IMR-90 (cell line): ENCODE measurements around the gene YRDC. TPM values are rescaled to one million over a fixed set of nuclear protein-coding genes. Genes with fewer than 3 reads are reported as not detected.

ENCODE experiments used
- ATAC-seq: fragments of 200-7000 bp; cut with Tn5 transposase; 2 replicates; pipeline ENCODE4 v1.9.1; 2020; ENCODE audit warnings: low read depth, mild to moderate bottlenecking, moderate library complexity
- BruUV-seq: library from RNA; stranded (reverse); fragments of 400-500 nt; replicated peaks from 2 replicates; lab custom pipeline; 2021; lab: Mats Ljungman, UMichigan
- CTCF ChIA-PET: fragments of 300-600 bp; formaldehyde crosslinking; extraction: SDS; loops from one replicate; lab custom pipeline; 2021; ENCODE audit warnings: antibody characterized with exemption; lab: Yijun Ruan, JAX
- POLR2A ChIA-PET: fragments of 300-600 bp; sonication (Branson Sonifier 250); formaldehyde crosslinking; loops from one replicate; lab custom pipeline; 2022; ENCODE audit warnings: antibody characterized with exemption; ENCODE audit not compliant: unreplicated experiment; lab: Charles Lee
- DNase-seq: peaks from one replicate; pipeline ENCODE4 v3.0.0; 2013
- H2AFZ ChIP-seq: replicated peaks from 2 replicates; pipeline ENCODE3; 2013; ENCODE audit warnings: low read length, mild to moderate bottlenecking; ENCODE audit not compliant: poor library complexity
- H2AK5ac ChIP-seq: 2 replicates; pipeline ENCODE4 v1.6.1; 2013; ENCODE audit warnings: low read depth, low read length, inconsistent platforms
- H2AK9ac ChIP-seq: replicated peaks from 2 replicates; pipeline ENCODE3; 2013; ENCODE audit warnings: mild to moderate bottlenecking, low read depth, low read length, moderate library complexity; ENCODE audit not compliant: poor library complexity
- H2BK120ac ChIP-seq: 2 replicates; pipeline ENCODE4 v1.6.1; 2013; ENCODE audit warnings: low read depth, low read length, inconsistent platforms
- H2BK15ac ChIP-seq: 3 replicates; pipeline ENCODE4 v1.6.1; 2013; ENCODE audit warnings: low read depth, low read length, inconsistent platforms
- H2BK20ac ChIP-seq: 2 replicates; pipeline ENCODE4 v1.6.1; 2013; ENCODE audit warnings: low read depth, mild to moderate bottlenecking, inconsistent platforms, low read length, moderate library complexity
- H2BK5ac ChIP-seq: 2 replicates; pipeline ENCODE4 v1.6.1; 2013; ENCODE audit warnings: mild to moderate bottlenecking, low read depth, low read length, inconsistent platforms; ENCODE audit not compliant: poor library complexity, severe bottlenecking
- H3K14ac ChIP-seq: replicated peaks from 2 replicates; pipeline ENCODE4 v1.6.1; 2013; ENCODE audit warnings: low read depth, low read length, inconsistent platforms
- H3K18ac ChIP-seq: 2 replicates; pipeline ENCODE4 v1.6.1; 2013; ENCODE audit warnings: low read depth, low read length, control low read depth
- H3K23ac ChIP-seq: 2 replicates; pipeline ENCODE4 v1.6.1; 2013; ENCODE audit warnings: low read depth, low read length, inconsistent platforms
- H3K27ac ChIP-seq: 2 replicates; pipeline ENCODE4 v1.5.1; 2013; ENCODE audit warnings: mild to moderate bottlenecking, control low read depth, low read length; ENCODE audit not compliant: insufficient read depth
- H3K27me3 ChIP-seq: 2 replicates; pipeline ENCODE4 v1.6.1; 2013; ENCODE audit warnings: low read length; ENCODE audit not compliant: control insufficient read depth, insufficient read depth
- H3K36me3 ChIP-seq: 2 replicates; pipeline ENCODE4 v1.6.1; 2013; ENCODE audit warnings: low read length, mixed read lengths; ENCODE audit not compliant: control insufficient read depth, insufficient read depth
- H3K4ac ChIP-seq: 2 replicates; pipeline ENCODE4 v1.6.1; 2013; ENCODE audit warnings: low read depth, low read length, inconsistent platforms
- H3K4me1 ChIP-seq: 2 replicates; pipeline ENCODE4 v1.6.1; 2013; ENCODE audit warnings: low read length, mixed read lengths; ENCODE audit not compliant: control insufficient read depth, insufficient read depth
- H3K4me2 ChIP-seq: 2 replicates; pipeline ENCODE4 v1.6.1; 2013; ENCODE audit warnings: low read depth, mild to moderate bottlenecking, control low read depth, low read length, moderate library complexity
- H3K4me3 ChIP-seq: 2 replicates; pipeline ENCODE4 v1.5.1; 2013; ENCODE audit warnings: low read depth, mild to moderate bottlenecking, control low read depth, low read length, moderate library complexity; ENCODE audit not compliant: insufficient read depth
- H3K56ac ChIP-seq: 2 replicates; pipeline ENCODE4 v1.6.1; 2013; ENCODE audit warnings: low read length, inconsistent platforms; ENCODE audit not compliant: insufficient read depth; ENCODE audit errors: extremely low read depth
- H3K79me1 ChIP-seq, 2 experiments: 2 replicates each; pipeline ENCODE4 v1.6.1; 2013; ENCODE audit warnings: low read length in 2 of 2, inconsistent platforms in 1 of 2, low read depth in 1 of 2
- H3K9ac ChIP-seq: 2 replicates; pipeline ENCODE4 v1.6.1; 2013; ENCODE audit warnings: low read depth, low read length, control low read depth
- H3K9me1 ChIP-seq: 2 replicates; pipeline ENCODE4 v1.6.1; 2013; ENCODE audit warnings: low read length, inconsistent platforms; ENCODE audit not compliant: insufficient read depth
- H3K9me3 ChIP-seq: 2 replicates; pipeline ENCODE4 v1.6.1; 2013; ENCODE audit warnings: low read length; ENCODE audit not compliant: control insufficient read depth, insufficient read depth
- H4K20me1 ChIP-seq: 2 replicates; pipeline ENCODE4 v1.6.1; 2013; ENCODE audit warnings: low read length, inconsistent platforms; ENCODE audit not compliant: insufficient read depth
- H4K5ac ChIP-seq: 2 replicates; pipeline ENCODE4 v1.6.1; 2013; ENCODE audit warnings: mild to moderate bottlenecking, low read depth, low read length, control low read depth
- H4K8ac ChIP-seq, 2 experiments: 2 replicates each; pipeline ENCODE4 v1.6.1; 2013; ENCODE audit warnings: low read depth in 2 of 2, low read length in 2 of 2, control low read depth in 1 of 2, inconsistent platforms in 1 of 2
- H4K91ac ChIP-seq: 2 replicates; pipeline ENCODE4 v1.6.1; 2013; ENCODE audit warnings: low read depth, low read length, inconsistent platforms; ENCODE audit not compliant: insufficient read depth
- CEBPB ChIP-seq: IDR thresholded peaks from 2 replicates; pipeline ENCODE4 v1.6.1; 2012; ENCODE audit warnings: low read depth, low read length, improper control_type of control experiment
- FOS ChIP-seq: fragments of 150-350 bp; IDR thresholded peaks from 2 replicates; pipeline ENCODE4 v1.6.1; 2016; ENCODE audit warnings: low read depth, low read length
- POLR2A ChIP-seq: IDR thresholded peaks from 2 replicates; pipeline ENCODE4 v1.6.1; 2012; ENCODE audit warnings: mild to moderate bottlenecking, low read depth, low read length
- RCOR1 ChIP-seq: IDR thresholded peaks from 2 replicates; pipeline ENCODE4 v1.6.1; 2012; ENCODE audit warnings: mild to moderate bottlenecking, low read length, improper control_type of control experiment; ENCODE audit not compliant: insufficient replicate concordance
- WGBS, 2 experiments: methylation state at CpG; one replicate each; pipeline versions ENCODE4 v1.1.5 to v1.1.7; 2013; ENCODE audit warnings: missing lambda C conversion rate in 2 of 2; ENCODE audit not compliant: insufficient read length in 1 of 2; ENCODE audit errors: extremely low coverage in 2 of 2; 5-methylcytosine and 5-hydroxymethylcytosine counted together
- dilution Hi-C: fragments of 300-500 bp; cut with HindIII; formaldehyde crosslinking; loops from one replicate; pipeline ENCODE4 v1.14.3; 2018; ENCODE audit warnings: low sequenced_read_pairs; ENCODE audit not compliant: unreplicated experiment
- in situ Hi-C: fragments of 300-500 bp; cut with MboI; formaldehyde crosslinking; loops from 3 replicates; pipeline ENCODE4 v1.14.3; 2019; ENCODE audit warnings: low sequenced_read_pairs, inconsistent platforms, mixed read lengths
- intact Hi-C: fragments of 100-400 bp; cut with micrococcal nuclease; formaldehyde crosslinking; loops from 2 replicates; pipeline ENCODE4 v1.10.0; 2022
- polyA plus RNA-seq, 3 experiments: library from polyadenylated mRNA; depleted of rRNA; stranded (reverse); fragments of >200 nt; gene quantifications; 2 replicates each; pipeline ENCODE4 v1.2.3, GENCODE V29; 2012; ENCODE audit warnings: low replicate concordance in 1 of 3
- total RNA-seq: library from RNA; depleted of rRNA; stranded (reverse); fragments of >200 nt; gene quantifications from 2 replicates; pipeline ENCODE4 v1.2.3, GENCODE V29; 2012
- TF ChIP-seq, protein P1 (sequence below): fragments of 150-350 bp; IDR thresholded peaks from 2 replicates; pipeline ENCODE4 v1.6.1; 2017; ENCODE audit warnings: mild to moderate bottlenecking, antibody characterized with exemption, low read length, low read depth

The YRDC gene
- total and polyA plus RNA-seq, 2 of the 4 experiments (the other 2 are of a cell fraction) = 21.0 to 21.7 TPM

- H4K5ac ChIP-seq = no peak within 1 kb of the TSS
- H2AK5ac ChIP-seq = no peak within 1 kb of the TSS
- H3K4me3 ChIP-seq = peak within 1 kb of the TSS; percentile 43
- H4K91ac ChIP-seq = no peak within 1 kb of the TSS
- H3K4ac ChIP-seq = no peak within 1 kb of the TSS
- peak within 1 kb of the TSS; percentile 72 for H3K4me2 ChIP-seq
- H2AK9ac ChIP-seq = peak within 1 kb of the TSS; percentile 78
- ChIA-PET CTCF (no interaction called here), POLR2A (no interaction called here)
- H3K27me3 ChIP-seq = peaks cover 19% of the 10 kb centered on the region
- H4K8ac ChIP-seq = no peak within 1 kb of the TSS
- no peak within 1 kb of the TSS for H3K56ac ChIP-seq
- peaks cover 2% of the 10 kb centered on the region for H3K4me1 ChIP-seq
- no peak within 1 kb of the TSS for H2BK15ac ChIP-seq
- no peaks in the 10 kb centered on the region for H3K9me3 ChIP-seq
- WGBS, 2 experiments = 3% methylated on average over 24 of the region's 82 CpGs; no CpG with 5 or more reads in 1 of the 2 experiments
- H3K9ac ChIP-seq = no peak within 1 kb of the TSS
- BruUV-seq = no TSS peak
- dilution Hi-C loops (no loop called here), intact Hi-C loops (no loop called here), in situ Hi-C loops (no loop called here)
- H3K79me1 ChIP-seq = no peaks in the 10 kb centered on the region
- H2BK120ac ChIP-seq = no peak within 1 kb of the TSS
- H3K36me3 ChIP-seq = no peaks in the 10 kb centered on the region
- H3K9me1 ChIP-seq = no peaks in the 10 kb centered on the region
- peak; percentile 88 for ATAC-seq
- no peak within 1 kb of the TSS for H3K27ac ChIP-seq
- H3K18ac ChIP-seq = no peak within 1 kb of the TSS
- peaks cover 3% of the 10 kb centered on the region; the same call in 1 of the 2 replicates for H4K20me1 ChIP-seq
- H3K14ac ChIP-seq = no peak within 1 kb of the TSS
- TF ChIP-seq POLR2A (no peak), FOS (no peak), RCOR1 (no peak), CEBPB (no peak)
- TF ChIP-seq, protein P1, sequence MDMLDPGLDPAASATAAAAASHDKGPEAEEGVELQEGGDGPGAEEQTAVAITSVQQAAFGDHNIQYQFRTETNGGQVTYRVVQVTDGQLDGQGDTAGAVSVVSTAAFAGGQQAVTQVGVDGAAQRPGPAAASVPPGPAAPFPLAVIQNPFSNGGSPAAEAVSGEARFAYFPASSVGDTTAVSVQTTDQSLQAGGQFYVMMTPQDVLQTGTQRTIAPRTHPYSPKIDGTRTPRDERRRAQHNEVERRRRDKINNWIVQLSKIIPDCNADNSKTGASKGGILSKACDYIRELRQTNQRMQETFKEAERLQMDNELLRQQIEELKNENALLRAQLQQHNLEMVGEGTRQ = no peak
- no peak within 1 kb of the TSS for H2BK5ac ChIP-seq
- peak; percentile 54 for DNase-seq
- H3K23ac ChIP-seq = no peak within 1 kb of the TSS
- peak within 1 kb of the TSS; percentile 92 for H2AFZ ChIP-seq
- no peak within 1 kb of the TSS for H2BK20ac ChIP-seq
Measured at GRCh38 chr1:37793773-37794371, 14.1 kb downstream of the YRDC start, which contains the start of gene MANEAL. Gene MANEAL, plus strand, starts transcription at chr1:37793847. Its CDS starts 336 bp downstream, at chr1:37794183.
